ENCODE data around the gene ECSIT. TPM values are rescaled to one million over a fixed set of nuclear protein-coding genes. Genes with fewer than 3 reads are reported as not detected.

ECSIT gene, protein sequence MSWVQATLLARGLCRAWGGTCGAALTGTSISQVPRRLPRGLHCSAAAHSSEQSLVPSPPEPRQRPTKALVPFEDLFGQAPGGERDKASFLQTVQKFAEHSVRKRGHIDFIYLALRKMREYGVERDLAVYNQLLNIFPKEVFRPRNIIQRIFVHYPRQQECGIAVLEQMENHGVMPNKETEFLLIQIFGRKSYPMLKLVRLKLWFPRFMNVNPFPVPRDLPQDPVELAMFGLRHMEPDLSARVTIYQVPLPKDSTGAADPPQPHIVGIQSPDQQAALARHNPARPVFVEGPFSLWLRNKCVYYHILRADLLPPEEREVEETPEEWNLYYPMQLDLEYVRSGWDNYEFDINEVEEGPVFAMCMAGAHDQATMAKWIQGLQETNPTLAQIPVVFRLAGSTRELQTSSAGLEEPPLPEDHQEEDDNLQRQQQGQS
- total RNA-seq: 10 to 100 TPM; 25.0 to 45.5 (median 37.7) TPM
- long read RNA-seq, transcript ECSIT-202 (8 exons, 1,700 nt): major isoform, 28 of 36 reads
- long read RNA-seq, partial matches to known transcripts: 2 of 36 reads
- long read RNA-seq, other reads (novel, unspliced or antisense): 6 of 36 reads

DNA sequence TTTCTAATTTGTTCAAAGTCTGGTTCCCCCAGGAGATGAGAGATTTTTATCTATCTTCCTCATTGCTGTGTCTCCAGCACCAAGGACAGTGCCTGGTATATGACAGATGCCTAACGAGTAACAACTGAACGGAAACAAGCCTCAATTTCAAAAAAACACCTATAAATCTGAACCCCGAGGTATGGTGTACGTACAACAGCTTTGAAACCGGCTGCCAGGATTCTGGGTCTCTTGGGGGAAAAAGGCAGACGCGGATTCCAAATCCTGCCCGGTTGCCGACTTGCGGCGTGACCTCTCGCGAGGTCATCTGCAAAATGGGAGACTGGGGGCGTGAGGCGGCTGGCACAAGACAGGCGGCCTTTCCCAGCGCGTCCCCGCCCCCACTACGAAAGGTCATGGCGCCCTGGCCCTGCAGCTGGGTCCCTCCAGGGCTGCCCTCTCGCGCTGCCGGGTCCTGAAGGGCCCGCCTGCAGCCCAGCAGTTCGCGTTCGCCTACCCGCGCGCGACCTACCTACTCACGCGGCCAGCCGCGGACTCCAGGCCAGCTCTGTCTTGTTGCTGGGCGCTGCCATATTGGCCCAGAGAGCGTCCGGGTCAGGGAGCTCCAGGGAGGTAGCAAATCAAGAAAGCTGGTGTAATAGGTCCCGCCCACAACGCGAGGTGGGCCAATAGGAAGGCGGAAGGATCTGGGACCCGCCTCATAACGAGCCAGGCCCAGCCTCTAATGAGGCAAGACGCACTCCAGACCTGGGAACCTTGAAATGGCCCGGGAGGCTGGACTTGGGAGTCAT, at the start of gene ECSIT:
Gene ECSIT (minus strand): TSS at position 584 of the 791 bp plus-strand sequence. CDS start 9,964 bp downstream, outside the sequence.
- H3K4me1 ChIP-seq: peaks cover 0 to 15% (median 4%) of the 10 kb centered on the region in 4 donors
- peak within 1 kb of the TSS; percentile 64 to 86 (median 83) for H3K27ac ChIP-seq
- H3K4me3 ChIP-seq: peak within 1 kb of the TSS; percentile 81 to 84 (median 84)
- H3K36me3 ChIP-seq: no peaks in the 10 kb centered on the region
- DNase-seq (peak; percentile 95 to 98 (median 97)), ATAC-seq (peak; percentile 97 to 99 (median 98))
- WGBS (ENCODE audit: insufficient coverage, low coverage, low lambda C conversion rate, missing lambda C conversion rate): 0% methylated on average over 13 of the region's 47 CpGs
- H3K27me3 ChIP-seq: no peaks in the 10 kb centered on the region
- TF ChIP-seq, protein P1, sequence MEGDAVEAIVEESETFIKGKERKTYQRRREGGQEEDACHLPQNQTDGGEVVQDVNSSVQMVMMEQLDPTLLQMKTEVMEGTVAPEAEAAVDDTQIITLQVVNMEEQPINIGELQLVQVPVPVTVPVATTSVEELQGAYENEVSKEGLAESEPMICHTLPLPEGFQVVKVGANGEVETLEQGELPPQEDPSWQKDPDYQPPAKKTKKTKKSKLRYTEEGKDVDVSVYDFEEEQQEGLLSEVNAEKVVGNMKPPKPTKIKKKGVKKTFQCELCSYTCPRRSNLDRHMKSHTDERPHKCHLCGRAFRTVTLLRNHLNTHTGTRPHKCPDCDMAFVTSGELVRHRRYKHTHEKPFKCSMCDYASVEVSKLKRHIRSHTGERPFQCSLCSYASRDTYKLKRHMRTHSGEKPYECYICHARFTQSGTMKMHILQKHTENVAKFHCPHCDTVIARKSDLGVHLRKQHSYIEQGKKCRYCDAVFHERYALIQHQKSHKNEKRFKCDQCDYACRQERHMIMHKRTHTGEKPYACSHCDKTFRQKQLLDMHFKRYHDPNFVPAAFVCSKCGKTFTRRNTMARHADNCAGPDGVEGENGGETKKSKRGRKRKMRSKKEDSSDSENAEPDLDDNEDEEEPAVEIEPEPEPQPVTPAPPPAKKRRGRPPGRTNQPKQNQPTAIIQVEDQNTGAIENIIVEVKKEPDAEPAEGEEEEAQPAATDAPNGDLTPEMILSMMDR (IDR thresholded peaks at IDR 0.05): no peak
- TF ChIP-seq POLR2A (IDR thresholded peaks at IDR 0.05): peak; percentile 57
- H3K9me3 ChIP-seq: no peaks in the 10 kb centered on the region
- intact Hi-C loops (cut with DNase I): no loop called here

DNA sequence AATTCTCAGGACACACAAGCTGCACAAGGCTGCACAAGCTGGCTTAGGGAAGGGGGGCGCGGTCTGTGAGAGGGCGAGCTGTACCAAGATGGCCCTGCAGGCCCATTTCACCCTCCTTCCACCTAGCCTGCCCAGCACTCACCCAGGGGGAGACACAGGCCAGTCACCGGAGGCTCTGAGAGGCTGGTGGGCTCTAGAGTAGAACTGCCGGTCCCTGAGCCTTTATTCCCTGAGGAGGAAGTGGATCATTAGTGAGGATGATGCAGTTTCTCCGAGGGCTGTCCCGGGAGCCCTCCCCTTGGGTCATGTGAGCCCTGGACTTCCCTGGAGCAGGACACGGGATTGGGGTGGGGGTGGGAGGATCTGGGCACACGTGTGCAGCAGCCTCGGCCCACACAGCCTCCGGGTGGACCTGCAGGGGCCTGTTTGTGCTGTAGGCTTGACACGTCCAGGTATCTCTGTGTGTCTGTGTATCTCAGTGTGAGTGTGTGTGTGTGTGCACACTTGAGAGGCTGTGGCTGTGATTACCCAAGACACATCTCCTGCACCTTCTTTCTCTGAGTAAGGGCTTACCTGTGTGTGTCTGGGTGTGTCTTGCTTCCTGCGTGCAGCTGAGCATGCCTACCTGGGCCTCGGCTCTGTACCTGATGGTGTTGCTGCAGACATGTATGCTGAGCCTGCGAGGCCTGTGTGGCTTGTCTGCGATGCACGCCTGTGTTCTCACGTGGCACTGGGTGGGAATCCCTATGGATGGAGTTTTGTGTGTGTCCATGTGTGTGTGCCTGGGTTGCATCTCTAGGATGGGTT, 48.7 kb upstream of the ECSIT start, which contains the start of gene ACP5:
Gene ACP5 (minus strand): TSS at position 195 of the 807 bp plus-strand sequence. CDS start 328 bp downstream, outside the sequence.
- ATAC-seq: peak; percentile 32 to 50 (median 38)

DNA sequence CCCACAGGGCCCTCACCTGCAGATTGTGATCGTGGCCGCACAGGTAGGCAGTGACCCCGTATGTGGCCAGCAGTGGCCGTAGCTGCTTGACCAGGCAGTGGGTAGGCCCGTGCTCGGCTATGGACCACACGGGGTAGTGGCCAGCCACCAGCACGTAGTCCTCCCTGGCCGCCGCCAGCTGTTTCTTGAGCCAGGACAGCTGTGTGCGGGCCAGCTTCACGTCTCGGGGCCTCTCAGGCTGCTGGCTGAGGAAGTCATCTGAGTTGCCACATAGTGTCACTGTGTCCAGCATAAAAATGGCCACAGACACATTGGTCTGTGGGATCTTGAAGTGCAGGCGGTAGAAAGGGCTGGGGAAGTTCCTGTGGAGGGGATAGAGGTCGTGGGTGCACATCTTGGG, 47.3 kb upstream of the ECSIT start:
- no peaks in the 10 kb centered on the region for H3K27me3 ChIP-seq

More for the DNA sequence above, 48.7 kb upstream of the ECSIT start, which contains the start of gene ACP5:
- 69% methylated on average over 5 of the region's 18 CpGs for WGBS (ENCODE audit: insufficient coverage, low coverage, low lambda C conversion rate, missing lambda C conversion rate)
- peaks cover 0 to 5% (median 0%) of the 10 kb centered on the region in 4 donors for H3K4me1 ChIP-seq
- no peaks in the 10 kb centered on the region for H3K27me3 ChIP-seq
- peak within 1 kb of the TSS in 1 of 3 donors; percentile 33 for H3K27ac ChIP-seq
- H3K4me3 ChIP-seq: peak within 1 kb of the TSS; percentile 21 to 47 (median 39)
- TF ChIP-seq, protein P1 (IDR thresholded peaks at IDR 0.05): no peak
- TF ChIP-seq POLR2A (IDR thresholded peaks at IDR 0.05): no peak
- intact Hi-C loops (cut with DNase I): loop anchor here in 1 of 2 donors (10.0 kb wide), 1 partner anchor 283 kb away; the partner anchor contains the start of gene TSPAN16
- no peaks in the 10 kb centered on the region for H3K36me3 ChIP-seq
- DNase-seq: no peak
- no peaks in the 10 kb centered on the region for H3K9me3 ChIP-seq

More for the DNA sequence above, 47.3 kb upstream of the ECSIT start:
- TF ChIP-seq, protein P1 (IDR thresholded peaks at IDR 0.05): no peak
- TF ChIP-seq POLR2A (IDR thresholded peaks at IDR 0.05): no peak
- WGBS (ENCODE audit: insufficient coverage, low coverage, low lambda C conversion rate, missing lambda C conversion rate): 81% methylated on average over 4 of the region's 15 CpGs
- no peaks in the 10 kb centered on the region for H3K36me3 ChIP-seq
- peaks cover 0 to 5% (median 0%) of the 10 kb centered on the region in 4 donors for H3K4me1 ChIP-seq
- no peaks in the 10 kb centered on the region for H3K9me3 ChIP-seq
- no peak overlapping the region for H3K27ac ChIP-seq
- no peak for DNase-seq
- ATAC-seq: no peak
- H3K4me3 ChIP-seq: no peak overlapping the region
- intact Hi-C loops (cut with DNase I): loop anchor here in 1 of 2 donors (10.0 kb wide), 1 partner anchor 281 kb away; the partner anchor contains the start of gene TSPAN16
